ENCODE measurements around the gene SLC18A2. TPM values are rescaled to one million over a fixed set of nuclear protein-coding genes. Genes with fewer than 3 reads are reported as not detected.
A peak's percentile ranks its signal among the peaks of the same experiment; 100 is the strongest.
"Not testable (repeated sequence)": the region's sequence is repeated elsewhere in the genome, so short reads cannot be mapped to it uniquely, and the experiment has no call there.

The SLC18A2 gene
- total RNA-seq, 1 experiment from 2014 or later: not detected

DNA sequence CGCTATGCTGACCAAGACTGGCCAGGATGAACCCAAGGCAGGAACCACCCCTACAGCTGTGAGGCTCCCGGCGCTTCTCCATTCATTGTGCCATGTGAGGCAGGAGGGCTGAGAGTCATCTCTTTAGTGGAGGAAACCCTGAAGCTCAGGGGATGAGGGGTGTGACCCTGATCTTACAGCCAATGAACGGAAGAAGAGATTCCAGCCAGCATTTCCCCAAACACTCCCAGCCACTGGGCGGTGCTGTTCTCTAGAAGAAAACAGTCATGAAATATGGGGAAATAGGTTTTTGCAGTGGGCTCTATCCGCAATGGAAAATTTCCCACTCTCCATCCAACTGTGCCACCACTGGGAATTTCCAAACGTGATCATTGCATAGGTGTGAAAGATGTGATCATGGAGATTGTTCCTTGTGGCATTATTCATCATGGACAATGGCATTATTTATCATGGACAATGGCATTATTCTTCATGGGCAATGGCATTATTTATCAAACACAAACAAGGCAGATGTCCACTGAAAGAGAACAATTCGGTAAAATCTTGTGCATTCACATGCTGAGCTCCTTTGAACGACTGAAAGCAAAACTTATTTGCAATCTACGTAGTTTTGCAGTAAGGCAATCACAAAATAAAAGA is 14.0 kb upstream of the SLC18A2 start:
- in situ Hi-C loops (cut with HindIII; ENCODE audit: low pct_unique_long_range_greater_than_20kb, low sequenced_read_pairs): no loop called here
- DNase-seq (ENCODE audit: low read depth, low spot score): peak; percentile 76

DNA sequence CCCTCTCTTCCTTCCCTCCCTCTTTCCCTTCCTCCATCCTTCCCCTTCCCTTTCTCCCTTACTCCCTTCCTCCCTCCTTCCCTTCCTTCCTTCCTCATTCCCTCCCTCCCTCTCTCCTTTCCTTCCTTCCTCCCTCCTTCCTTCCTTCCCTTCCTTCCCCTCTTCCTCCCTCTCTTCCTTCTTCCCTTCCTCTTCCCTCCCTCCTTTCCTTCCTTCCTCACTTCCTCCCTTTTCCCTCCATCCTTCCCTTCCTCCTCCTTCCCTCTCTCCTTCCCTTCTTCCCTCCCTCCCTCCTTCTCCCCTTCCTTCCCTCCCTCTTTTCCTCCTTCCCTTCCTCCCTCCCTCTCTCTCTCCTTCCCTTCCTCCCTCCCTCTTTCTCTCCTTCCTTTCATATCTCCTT is 12.7 kb upstream of the SLC18A2 start:
- in situ Hi-C loops (cut with HindIII; ENCODE audit: low pct_unique_long_range_greater_than_20kb, low sequenced_read_pairs): no loop called here
- DNase-seq (ENCODE audit: low read depth, low spot score): no peak

DNA sequence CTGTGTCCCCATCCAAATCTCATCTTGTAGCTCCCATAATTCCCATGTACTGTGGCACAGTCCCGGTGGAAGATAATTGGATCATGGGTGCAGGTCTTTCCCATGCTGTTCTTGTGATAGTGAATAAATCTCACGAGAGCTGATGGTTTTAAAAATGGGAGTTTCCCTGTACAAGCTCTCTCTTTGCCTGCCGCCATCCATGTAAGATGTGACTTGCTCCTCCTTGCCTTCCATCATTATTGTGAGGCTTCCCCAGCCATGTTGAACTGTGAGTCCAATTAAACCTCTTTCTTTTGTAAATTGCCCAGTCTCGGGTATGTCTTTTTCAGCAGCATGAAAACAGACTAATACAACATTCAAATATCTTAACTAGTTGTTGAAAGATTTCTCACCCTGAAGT is 10.8 kb upstream of the SLC18A2 start:
- in situ Hi-C loops (cut with HindIII; ENCODE audit: low pct_unique_long_range_greater_than_20kb, low sequenced_read_pairs); DNase-seq (ENCODE audit: low read depth, low spot score): not testable (repeated sequence)

DNA sequence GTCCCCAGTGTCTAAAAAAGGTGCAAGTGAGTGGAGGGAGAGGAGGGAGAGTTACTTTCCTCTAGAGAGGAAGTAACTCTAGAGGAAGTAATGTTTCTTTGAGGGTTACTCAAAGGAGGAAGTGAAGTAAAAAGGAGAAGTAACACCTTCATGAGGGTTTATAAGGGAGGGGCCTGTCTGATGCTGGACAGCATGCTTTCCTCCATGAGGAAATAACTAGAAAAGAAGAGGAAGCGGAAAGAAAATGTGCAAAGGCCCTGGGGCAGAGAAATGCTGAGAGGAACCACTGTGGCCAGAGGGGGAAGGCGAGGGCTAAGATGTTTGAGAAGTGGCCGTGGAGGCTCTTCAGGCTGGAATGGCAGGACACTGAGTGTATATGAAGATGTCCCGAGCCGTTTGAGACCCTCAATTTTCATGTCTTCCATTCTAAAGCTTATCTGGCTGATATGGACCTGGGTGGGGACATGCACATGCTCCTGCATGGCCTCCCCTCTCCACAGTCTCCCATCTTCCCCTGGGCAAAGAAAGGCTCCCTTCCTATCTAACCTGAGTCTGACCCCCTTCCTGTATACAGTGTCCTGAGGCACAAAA is 3.4 kb upstream of the SLC18A2 start:
- DNase-seq (ENCODE audit: low read depth, low spot score): no peak
- in situ Hi-C loops (cut with HindIII; ENCODE audit: low pct_unique_long_range_greater_than_20kb, low sequenced_read_pairs): no loop called here

DNA sequence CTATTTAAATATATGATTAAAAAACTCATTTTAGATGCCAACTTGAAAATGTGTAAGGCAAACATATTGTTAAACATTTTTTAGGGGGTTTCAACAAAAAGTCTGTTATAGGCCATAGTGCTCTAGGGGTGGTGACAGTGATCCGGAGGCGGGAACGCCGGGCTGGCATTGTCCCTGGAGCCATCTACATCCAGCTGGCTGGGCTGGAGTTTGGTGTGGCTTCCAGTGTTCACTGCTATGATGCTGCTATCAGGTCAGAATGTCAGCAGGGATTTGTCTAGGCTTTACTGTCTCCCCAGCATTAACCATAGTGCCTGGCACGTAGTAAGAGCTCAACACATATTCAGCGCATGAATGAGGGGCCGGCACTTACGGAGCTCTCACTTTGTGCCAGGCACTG is 1.9 kb upstream of the SLC18A2 start:
- in situ Hi-C loops (cut with HindIII; ENCODE audit: low pct_unique_long_range_greater_than_20kb, low sequenced_read_pairs): no loop called here
- DNase-seq (ENCODE audit: low read depth, low spot score): no peak

DNA sequence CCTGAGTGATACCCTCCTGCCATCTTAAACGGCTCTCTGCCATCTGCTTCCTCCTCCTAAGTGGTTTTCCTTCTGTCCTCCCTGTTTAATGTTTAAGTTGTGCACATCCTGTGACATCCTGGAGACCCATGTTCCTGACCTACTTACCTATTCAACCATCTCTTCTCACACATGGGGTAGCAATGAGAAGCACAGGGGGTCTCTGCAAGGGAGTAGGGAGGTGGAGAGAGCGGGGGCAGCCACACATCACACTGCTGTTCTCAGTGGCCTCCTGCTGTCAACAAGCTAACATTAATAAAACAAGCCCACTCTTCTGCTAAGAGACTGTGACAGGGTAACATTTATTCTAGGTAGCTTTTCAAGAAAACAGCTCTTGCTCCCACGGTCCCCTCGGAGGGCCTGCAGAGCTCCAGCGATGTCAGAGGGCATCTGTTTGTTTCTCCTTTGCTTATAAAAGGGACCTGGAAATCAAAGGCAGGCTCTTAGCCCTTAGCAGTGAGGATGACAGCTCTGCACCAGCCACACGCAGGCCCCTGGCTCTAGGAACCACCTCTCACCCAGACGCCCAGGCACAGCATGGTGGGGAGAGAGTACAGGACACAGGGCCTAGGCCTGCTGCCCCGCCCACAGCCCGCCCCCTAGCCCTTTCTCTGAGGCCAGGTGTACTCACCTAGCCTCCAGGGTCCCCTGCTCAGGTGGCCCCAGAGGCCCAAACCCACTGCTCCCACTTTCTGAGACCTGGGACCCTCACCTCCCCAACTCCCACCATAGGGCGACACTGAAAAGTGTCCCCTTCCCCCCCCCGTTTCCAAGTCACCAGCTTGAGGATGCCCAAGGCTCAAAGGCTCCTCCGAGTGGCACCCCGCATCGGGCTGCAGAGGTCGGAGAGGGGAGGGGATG is 943 bp upstream of the SLC18A2 start:
- in situ Hi-C loops (cut with HindIII; ENCODE audit: low pct_unique_long_range_greater_than_20kb, low sequenced_read_pairs): no loop called here
- no peak for DNase-seq (ENCODE audit: low read depth, low spot score)

DNA sequence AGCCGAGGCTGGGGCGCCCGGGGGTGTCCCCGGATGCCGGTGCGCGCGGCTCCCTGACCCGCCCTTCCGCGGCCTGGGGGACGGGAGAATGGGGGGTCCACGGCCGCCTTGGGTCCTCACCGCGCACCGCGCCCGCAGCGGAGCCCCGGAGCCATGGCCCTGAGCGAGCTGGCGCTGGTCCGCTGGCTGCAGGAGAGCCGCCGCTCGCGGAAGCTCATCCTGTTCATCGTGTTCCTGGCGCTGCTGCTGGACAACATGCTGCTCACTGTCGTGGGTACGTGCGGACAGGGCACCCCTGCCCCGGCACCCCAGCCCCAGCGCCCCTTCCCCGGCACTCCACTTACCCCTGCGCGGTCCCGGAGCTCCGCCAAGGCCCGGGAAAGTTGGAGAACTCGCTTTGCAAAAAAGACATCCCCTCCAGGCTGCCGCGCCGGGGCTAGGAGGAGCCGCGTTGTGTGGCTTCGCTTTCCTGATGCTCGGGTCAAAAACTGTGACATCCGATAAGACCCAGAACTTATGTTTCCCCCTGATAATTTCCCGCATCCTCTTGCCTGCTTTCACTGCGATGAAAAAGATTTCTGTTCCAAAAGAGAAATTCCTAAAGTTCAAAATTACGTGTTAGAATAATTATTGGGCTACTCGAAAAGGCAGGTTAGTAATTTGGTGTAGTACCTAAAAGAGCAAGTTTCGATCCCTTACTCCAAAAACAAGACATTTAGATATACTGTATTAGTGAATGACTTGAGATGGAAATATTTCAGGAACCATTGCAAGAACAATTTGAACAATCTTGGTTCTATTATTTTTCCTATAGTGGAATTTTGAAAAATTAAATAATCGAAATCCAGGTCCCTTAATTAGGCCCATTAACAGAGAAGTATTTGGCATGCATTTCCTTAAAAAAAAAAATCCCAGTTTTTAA is 888 bp downstream of the SLC18A2 start:
- in situ Hi-C loops (cut with HindIII; ENCODE audit: low pct_unique_long_range_greater_than_20kb, low sequenced_read_pairs): no loop called here
- DNase-seq (ENCODE audit: low read depth, low spot score): no peak

DNA sequence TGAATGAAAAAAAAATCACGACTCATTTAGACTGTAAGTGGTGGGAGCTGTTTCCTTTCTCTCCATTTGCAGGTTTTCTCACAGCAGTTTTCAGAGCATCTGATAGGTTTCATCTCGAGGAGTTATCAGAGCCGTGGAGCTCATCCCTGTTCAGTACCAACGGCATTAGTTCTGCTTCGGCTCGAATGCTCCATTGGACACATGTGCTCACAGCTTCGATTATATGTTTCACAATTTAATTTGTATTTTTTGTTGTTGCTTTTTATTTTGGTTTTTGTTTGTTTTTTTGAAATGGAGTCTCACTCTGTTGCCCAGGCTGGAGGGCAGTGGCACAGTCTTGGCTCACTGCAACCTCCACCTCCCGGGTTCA is 1.5 kb downstream of the SLC18A2 start:
- no peak for DNase-seq (ENCODE audit: low read depth, low spot score)
- in situ Hi-C loops (cut with HindIII; ENCODE audit: low pct_unique_long_range_greater_than_20kb, low sequenced_read_pairs): no loop called here

DNA sequence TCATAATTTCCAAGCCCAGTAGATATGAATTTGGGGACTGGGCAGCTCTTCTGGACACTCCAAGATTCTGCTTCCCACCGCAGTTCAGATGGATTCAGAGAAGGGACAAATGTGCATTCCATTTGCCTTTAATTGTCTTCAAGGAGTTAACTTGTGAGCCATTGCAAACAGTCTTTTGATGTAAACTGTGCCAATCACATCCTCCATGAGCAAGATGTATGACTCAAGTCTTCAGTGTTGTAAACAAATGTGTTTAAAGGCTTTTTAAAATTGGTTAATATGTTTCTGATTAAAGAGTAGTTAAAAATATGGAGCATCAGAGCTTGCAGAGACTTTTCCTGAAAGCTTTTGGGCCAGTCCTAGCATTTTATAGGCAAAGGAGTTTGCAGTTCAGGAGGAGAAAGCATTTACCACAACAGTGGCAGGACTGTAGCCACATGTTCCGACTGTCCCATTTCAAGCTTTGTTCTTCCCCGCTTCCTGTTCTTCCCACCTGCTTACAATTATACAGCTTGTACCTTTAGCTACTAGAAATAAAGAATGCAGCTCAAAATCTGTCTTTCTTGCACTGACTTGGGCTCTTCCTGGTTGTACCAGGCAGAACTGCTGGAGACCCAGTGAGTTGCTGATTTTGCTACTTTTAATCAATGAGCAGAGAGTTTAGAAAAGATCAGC is 6.2 kb downstream of the SLC18A2 start:
- DNase-seq (ENCODE audit: low read depth, low spot score): no peak
- in situ Hi-C loops (cut with HindIII; ENCODE audit: low pct_unique_long_range_greater_than_20kb, low sequenced_read_pairs): no loop called here

DNA sequence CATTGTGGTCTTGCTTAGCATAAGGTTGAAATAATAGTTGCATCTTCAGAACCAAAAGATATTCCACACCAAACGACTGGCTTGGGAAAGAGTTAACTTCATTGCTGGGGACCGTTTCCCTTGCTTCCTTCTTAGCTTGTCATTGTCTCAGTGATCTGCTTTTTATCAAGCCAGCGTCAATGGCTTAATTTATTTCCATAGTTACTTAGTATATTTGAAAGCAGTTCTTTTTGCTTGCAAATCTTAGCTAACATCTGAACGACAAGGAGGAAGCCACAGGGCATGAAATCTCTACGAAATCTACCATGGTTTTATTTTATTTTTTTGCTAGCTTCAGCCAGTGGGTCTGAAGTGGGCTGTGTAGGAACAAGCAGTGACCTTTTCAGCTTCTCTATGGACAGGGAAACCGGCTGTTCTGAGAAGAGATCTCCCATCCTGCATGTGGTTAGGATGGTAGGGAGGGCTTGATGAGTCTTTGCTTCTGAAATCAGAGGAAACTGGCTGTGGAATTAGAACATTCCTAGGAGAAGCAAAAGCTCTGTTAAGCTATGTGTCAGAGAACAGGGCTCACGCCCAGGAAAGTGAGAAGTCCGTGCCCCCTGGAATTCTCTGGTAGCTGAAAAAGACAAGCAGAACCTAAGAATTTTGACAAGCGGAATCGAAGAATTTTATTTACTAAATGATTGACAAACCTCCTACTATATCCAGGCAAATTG is 8.0 kb downstream of the SLC18A2 start:
- in situ Hi-C loops (cut with HindIII; ENCODE audit: low pct_unique_long_range_greater_than_20kb, low sequenced_read_pairs): no loop called here
- no peak for DNase-seq (ENCODE audit: low read depth, low spot score)

DNA sequence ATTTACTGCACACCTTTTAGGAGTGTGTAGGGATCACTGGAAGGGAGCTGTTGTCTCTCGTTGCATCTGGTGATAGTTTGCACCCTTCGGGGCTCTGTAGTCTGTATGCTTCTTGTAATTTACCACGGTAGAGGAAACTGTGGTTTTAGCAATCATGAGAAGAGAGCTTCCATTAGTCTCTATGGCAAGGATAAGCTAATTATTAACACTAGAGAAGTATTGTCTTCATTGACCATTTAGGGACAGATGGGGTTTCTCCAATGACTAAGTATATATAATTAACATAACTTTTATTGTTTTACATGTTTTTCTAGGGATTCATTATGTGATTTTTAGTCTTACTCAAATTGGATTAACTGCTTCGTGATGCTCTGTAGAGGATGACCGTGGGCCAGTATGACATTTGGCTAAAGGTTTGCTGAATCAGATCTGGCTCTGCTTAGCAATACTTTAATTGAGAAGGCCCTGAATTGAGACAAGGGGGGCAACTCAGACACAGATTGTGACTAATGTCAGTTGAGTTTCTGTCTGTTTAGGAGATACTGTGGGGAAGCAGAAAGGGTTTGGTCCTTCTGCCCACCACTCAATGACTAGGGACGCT is 8.7 kb downstream of the SLC18A2 start:
- in situ Hi-C loops (cut with HindIII; ENCODE audit: low pct_unique_long_range_greater_than_20kb, low sequenced_read_pairs): no loop called here

DNA sequence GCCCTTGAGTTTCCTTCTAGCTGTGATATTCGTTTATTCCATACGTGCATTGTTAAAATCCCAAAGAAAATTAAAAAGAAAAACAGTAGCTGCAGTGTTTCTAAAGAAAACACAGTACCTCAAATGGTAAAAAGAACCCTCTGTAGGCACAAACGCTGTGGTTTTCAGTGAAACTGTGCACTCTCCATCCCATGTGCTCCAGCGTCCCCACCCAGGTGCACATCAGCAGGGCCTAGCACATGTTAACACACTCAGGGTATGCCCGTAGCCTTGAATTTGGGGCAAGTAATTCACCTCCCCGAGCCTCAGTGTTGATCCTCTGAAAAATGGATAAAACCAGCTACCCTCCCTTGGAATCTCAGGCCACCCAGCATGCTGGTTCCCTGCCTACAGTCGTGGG is 9.5 kb downstream of the SLC18A2 start:
- no peak for DNase-seq (ENCODE audit: low read depth, low spot score)
- in situ Hi-C loops (cut with HindIII; ENCODE audit: low pct_unique_long_range_greater_than_20kb, low sequenced_read_pairs): no loop called here

More for the DNA sequence above, 8.7 kb downstream of the SLC18A2 start:
- no peak for DNase-seq (ENCODE audit: low read depth, low spot score)

DNA sequence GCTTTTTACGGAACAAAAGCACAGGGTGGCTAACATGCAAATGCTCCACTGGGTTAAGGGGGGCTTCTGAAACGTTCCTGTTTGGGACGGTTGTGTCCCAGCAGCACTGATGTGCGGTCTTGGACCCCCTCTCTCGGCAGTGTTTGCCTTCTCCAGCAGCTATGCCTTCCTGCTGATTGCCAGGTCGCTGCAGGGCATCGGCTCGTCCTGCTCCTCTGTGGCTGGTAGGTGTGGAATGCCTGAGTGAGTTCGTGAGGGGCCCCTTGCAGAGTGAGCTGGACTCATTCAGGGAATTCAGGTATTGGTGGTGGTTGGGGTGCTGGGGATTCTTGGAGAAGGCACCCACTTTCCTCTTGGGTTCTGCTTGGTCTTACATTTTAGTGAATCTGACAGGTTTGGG is 13.0 kb downstream of the SLC18A2 start:
- no peak for DNase-seq (ENCODE audit: low read depth, low spot score)
- in situ Hi-C loops (cut with HindIII; ENCODE audit: low pct_unique_long_range_greater_than_20kb, low sequenced_read_pairs): no loop called here

DNA sequence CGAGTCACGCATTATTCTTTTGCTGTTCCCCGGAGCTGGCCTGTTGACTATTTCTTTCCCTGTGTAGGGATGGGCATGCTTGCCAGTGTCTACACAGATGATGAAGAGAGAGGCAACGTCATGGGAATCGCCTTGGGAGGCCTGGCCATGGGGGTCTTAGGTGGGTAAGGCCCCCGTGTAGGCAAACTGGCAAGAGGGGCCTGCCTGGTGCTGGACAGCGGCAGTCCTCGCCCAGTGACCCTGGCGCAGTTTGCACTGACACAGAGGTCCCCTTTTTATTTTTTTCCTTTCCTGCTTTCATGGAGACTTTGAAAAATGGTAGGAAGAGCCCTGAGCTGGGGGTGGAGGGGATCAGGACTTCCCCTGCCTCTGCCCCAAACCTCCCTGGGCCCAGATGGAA is 13.4 kb downstream of the SLC18A2 start:
- in situ Hi-C loops (cut with HindIII; ENCODE audit: low pct_unique_long_range_greater_than_20kb, low sequenced_read_pairs): no loop called here
- no peak for DNase-seq (ENCODE audit: low read depth, low spot score)

DNA sequence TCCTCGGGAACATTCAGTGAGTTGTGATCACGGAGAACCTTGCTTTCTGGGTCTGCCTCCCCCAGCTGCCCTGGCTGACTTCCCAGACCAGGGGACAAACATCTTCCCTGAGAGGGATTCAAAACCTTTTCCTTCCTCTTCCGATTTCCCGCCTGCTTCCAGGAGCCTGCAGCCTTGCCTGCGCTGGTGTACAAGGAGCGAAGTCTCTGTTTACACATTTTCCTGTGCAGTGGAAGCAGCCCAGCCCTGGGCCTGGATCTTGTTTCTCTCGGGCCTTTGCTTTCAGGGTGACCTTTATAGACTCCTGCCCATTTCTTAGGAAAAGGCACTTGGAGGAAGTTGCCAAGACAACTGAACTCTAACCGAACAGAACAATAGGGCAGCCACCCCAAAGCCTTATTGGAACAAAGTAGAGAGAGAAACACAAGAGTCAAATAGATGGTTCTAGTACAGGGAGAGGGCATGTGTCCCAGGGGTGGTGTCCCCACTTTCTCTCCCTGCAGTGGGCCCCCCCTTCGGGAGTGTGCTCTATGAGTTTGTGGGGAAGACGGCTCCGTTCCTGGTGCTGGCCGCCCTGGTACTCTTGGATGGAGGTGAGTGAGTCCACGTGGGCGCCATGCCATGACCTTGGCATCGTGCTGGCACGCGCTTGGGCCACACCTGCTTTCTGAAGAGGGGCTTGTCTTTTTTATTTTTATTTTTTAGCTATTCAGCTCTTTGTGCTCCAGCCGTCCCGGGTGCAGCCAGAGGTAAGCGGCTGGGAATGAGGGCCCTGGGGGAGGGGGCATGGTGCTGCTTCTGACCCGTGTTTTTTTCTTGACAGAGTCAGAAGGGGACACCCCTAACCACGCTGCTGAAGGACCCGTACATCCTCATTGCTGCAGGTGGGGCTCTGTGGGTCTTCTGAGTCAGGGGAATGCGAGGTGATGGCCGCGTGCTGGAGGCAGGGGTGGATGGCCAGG is 14.1 kb downstream of the SLC18A2 start:
- in situ Hi-C loops (cut with HindIII; ENCODE audit: low pct_unique_long_range_greater_than_20kb, low sequenced_read_pairs): no loop called here
- no peak for DNase-seq (ENCODE audit: low read depth, low spot score)

Measured in SK-MEL-5 (cell line).